HFFc6 (cell line): ENCODE measurements around the gene FUCA2. TPM values are rescaled to one million over a fixed set of nuclear protein-coding genes. Genes with fewer than 3 reads are reported as not detected.

Source experiments
- DNase-seq: peaks from one replicate; pipeline ENCODE4 v3.0.0-alpha.2; 2018
- H3K27ac Mint-ChIP-seq: 2 replicates; pipeline ENCODE4 v1.8.0; 2020; ENCODE audit warnings: mild to moderate bottlenecking, mixed read lengths
- H3K27me3 Mint-ChIP-seq: 2 replicates; pipeline ENCODE4 v1.8.0; 2021; ENCODE audit warnings: mild to moderate bottlenecking, moderate library complexity, mixed read lengths; ENCODE audit not compliant: insufficient read depth
- H3K36me3 Mint-ChIP-seq: 2 replicates; pipeline ENCODE4 v1.8.0; 2021; ENCODE audit warnings: low read depth, mixed read lengths
- H3K4me1 Mint-ChIP-seq: 2 replicates; pipeline ENCODE4 v1.8.0; 2020; ENCODE audit warnings: low read depth, mixed read lengths
- H3K4me3 Mint-ChIP-seq: 2 replicates; pipeline ENCODE4 v1.8.0; 2020; ENCODE audit warnings: mild to moderate bottlenecking, moderate library complexity, mixed read lengths
- H3K9me3 Mint-ChIP-seq: 2 replicates; pipeline ENCODE4 v1.8.0; 2020; ENCODE audit warnings: mild to moderate bottlenecking, mixed read lengths
- total RNA-seq, 6 experiments: library from RNA; stranded (reverse); fragmentation: NEBNext Ultra II Directional; extraction: Animal tissue kit (Norgen Biotek cat#: 25700); gene quantifications; 2 replicates in 1 of 6; 3 replicates in 5 of 6; pipeline ENCODE4 v1.2.3, GENCODE V29; 2021
- TF ChIP-seq, protein P1 (sequence below): fragments of 200-600 bp; sonication (generic); IDR thresholded peaks from 2 replicates; pipeline ENCODE4 v1.5.0; 2021; ENCODE audit warnings: antibody characterized with exemption, mild to moderate bottlenecking

The FUCA2 gene
- total RNA-seq, 6 experiments from 2014 or later, result 86.4 to 126 (median 121) TPM

DNA sequence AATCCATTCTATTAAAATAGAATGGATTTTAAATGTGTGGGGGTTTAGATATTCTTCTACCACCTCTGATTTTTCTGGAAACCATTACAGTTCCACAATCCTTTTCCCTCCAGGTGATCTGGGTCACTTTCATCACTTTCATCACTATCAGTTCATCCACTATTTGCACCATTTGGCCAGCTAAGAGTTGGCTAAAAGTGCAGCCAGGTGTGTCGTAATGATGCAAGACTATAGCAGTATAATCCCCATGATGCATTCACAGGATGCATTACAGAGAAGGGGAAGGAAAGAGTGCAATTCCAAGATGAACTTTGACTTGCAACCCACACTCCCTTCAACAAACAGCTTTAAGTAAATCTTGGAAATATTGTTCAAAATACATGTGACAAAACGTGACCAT lies 4.9 kb downstream of the FUCA2 start:
- no peak for DNase-seq
- Mint-ChIP-seq H3K4me3 (no peak overlapping the region), H3K9me3 (no peaks in the 10 kb centered on the region), H3K27ac (no peak overlapping the region), H3K4me1 (peaks cover 36% of the 10 kb centered on the region), H3K36me3 (peaks cover 25% of the 10 kb centered on the region; the same call in 1 of the 2 replicates), H3K27me3 (peaks cover 1% of the 10 kb centered on the region; the same call in 1 of the 2 replicates)
- TF ChIP-seq, protein P1, sequence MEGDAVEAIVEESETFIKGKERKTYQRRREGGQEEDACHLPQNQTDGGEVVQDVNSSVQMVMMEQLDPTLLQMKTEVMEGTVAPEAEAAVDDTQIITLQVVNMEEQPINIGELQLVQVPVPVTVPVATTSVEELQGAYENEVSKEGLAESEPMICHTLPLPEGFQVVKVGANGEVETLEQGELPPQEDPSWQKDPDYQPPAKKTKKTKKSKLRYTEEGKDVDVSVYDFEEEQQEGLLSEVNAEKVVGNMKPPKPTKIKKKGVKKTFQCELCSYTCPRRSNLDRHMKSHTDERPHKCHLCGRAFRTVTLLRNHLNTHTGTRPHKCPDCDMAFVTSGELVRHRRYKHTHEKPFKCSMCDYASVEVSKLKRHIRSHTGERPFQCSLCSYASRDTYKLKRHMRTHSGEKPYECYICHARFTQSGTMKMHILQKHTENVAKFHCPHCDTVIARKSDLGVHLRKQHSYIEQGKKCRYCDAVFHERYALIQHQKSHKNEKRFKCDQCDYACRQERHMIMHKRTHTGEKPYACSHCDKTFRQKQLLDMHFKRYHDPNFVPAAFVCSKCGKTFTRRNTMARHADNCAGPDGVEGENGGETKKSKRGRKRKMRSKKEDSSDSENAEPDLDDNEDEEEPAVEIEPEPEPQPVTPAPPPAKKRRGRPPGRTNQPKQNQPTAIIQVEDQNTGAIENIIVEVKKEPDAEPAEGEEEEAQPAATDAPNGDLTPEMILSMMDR, result no peak

- no peaks in the 10 kb centered on the region for H3K9me3 Mint-ChIP-seq
- H3K27ac Mint-ChIP-seq, result no peak overlapping the region
- peaks cover 25% of the 10 kb centered on the region; the same call in 1 of the 2 replicates for H3K36me3 Mint-ChIP-seq
Observed at GRCh38 chr6:143506199-143506598, 5.3 kb downstream of the FUCA2 start.

DNA sequence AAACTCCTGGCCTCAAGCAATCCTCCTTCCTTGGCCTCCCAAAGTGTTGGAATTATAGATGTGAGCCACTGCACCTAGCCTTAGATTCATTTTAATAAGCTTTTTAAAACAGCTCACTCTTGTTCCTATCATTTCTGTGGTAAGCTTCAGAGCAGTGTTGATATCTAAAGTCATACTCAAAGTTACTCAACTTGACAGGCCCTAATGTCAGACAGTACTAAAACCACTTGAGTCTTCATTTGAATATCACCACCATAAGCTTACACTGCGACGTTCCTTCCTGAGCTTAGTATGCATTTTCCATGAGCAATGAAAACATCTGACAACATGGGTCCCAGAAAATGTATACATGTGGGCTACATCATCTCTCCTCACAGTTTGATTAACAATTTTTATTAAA lies 6.0 kb downstream of the FUCA2 start:
- Mint-ChIP-seq H3K4me3 (no peak overlapping the region), H3K27me3 (no peaks in the 10 kb centered on the region), H3K9me3 (no peaks in the 10 kb centered on the region), H3K4me1 (peaks cover 30% of the 10 kb centered on the region), H3K36me3 (peaks cover 25% of the 10 kb centered on the region; the same call in 1 of the 2 replicates), H3K27ac (no peak overlapping the region)
- TF ChIP-seq, protein P1, result no peak
- DNase-seq, result no peak

More at GRCh38 chr6:143506199-143506598, 5.3 kb downstream of the FUCA2 start:
- no peak for DNase-seq
- Mint-ChIP-seq H3K27me3 (peaks cover 1% of the 10 kb centered on the region; the same call in 1 of the 2 replicates), H3K4me3 (no peak overlapping the region), H3K4me1 (peaks cover 36% of the 10 kb centered on the region)
- TF ChIP-seq, protein P1, result no peak

GRCh38 chr6:143505111-143505510 lies 6.4 kb downstream of the FUCA2 start:
- Mint-ChIP-seq H3K27ac (no peak overlapping the region), H3K9me3 (no peaks in the 10 kb centered on the region), H3K4me1 (peaks cover 27% of the 10 kb centered on the region), H3K4me3 (no peak overlapping the region), H3K36me3 (peaks cover 29% of the 10 kb centered on the region), H3K27me3 (no peaks in the 10 kb centered on the region)
- TF ChIP-seq, protein P1, result no peak
- no peak for DNase-seq

DNA sequence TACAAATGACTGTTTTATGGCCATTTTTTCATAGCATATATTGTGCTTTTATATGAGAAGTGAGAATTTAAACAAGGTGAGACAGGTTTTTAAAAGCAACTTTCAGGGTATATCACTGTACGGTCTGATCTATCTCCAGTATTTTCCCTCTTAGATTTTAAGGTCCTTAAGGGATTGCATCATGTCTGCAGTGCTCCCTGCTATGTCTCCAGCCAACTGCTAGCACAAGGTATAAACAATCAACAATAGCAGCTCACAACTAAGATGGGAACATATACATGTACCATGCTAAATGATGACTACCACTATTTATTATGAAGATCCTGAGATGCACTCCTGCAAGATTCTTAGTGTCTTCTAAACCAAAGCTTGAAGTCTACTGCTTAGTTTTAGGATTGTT lies 7.2 kb downstream of the FUCA2 start:
- DNase-seq, result no peak
- Mint-ChIP-seq H3K9me3 (no peaks in the 10 kb centered on the region), H3K4me1 (peaks cover 20% of the 10 kb centered on the region), H3K27me3 (no peaks in the 10 kb centered on the region; the same call in 1 of the 2 replicates), H3K4me3 (no peak overlapping the region), H3K36me3 (peaks cover 36% of the 10 kb centered on the region), H3K27ac (no peak overlapping the region)
- TF ChIP-seq, protein P1, result no peak

DNA sequence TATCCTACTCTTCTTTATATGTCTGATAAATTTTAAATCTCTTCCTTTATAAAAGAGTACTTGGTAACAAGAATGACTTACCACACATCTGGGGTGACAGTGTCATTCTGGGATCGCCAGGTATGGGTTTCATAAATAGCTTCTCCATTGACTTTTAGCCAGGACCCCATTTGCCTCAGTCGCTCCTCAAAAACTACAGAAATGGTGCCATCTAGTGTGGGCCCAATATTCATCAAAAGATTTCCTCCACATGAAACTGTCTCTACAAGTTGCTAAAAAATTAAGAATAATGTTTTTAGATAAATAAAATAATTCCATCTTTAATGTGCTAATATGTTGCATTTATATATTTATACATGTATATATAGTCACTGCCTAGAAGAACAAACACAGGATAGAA lies 9.7 kb downstream of the FUCA2 start:
- Mint-ChIP-seq H3K4me3 (no peak overlapping the region), H3K4me1 (peaks cover 11% of the 10 kb centered on the region), H3K27ac (no peak overlapping the region), H3K36me3 (peaks cover 44% of the 10 kb centered on the region), H3K27me3 (no peaks in the 10 kb centered on the region; the same call in 1 of the 2 replicates), H3K9me3 (no peaks in the 10 kb centered on the region)
- DNase-seq, result no peak
- TF ChIP-seq, protein P1, result peak; percentile 40; the same call in 1 of the 2 replicates
